Activated T-helper 1 cell treated with anti-CD3 and anti-CD28 coated beads, Interleukin-12 subunit alpha, Interleukin-12 subunit beta, Interleukin-2, Interleukin-4 antibody, amounts not matched to agents 30 ng/mL and 10 ng/mL and 1 ng/mL, durations not matched to agents 14 hours and 24 hours and 36 hours (primary cell): ENCODE results near the gene CCDC146. TPM values are rescaled to one million over a fixed set of nuclear protein-coding genes. Genes with fewer than 3 reads are reported as not detected.
A peak's percentile ranks its signal among the peaks of the same experiment; 100 is the strongest.

Source experiments
- DNase-seq: peaks from one replicate; pipeline ENCODE4 v3.0.0; 2021; ENCODE audit warnings: low spot score
- H3K27ac Mint-ChIP-seq: one replicate; pipeline ENCODE4 v1.8.0; 2021; ENCODE audit warnings: mild to moderate bottlenecking, mixed read lengths
- H3K27me3 Mint-ChIP-seq: one replicate; pipeline ENCODE4 v1.8.0; 2022; ENCODE audit warnings: mild to moderate bottlenecking, moderate library complexity, mixed read lengths; ENCODE audit not compliant: insufficient read depth
- H3K36me3 Mint-ChIP-seq: one replicate; pipeline ENCODE4 v1.8.0; 2021; ENCODE audit warnings: low read depth, mixed read lengths
- H3K4me1 Mint-ChIP-seq: one replicate; pipeline ENCODE4 v1.8.0; 2021; ENCODE audit warnings: low read depth, mixed read lengths
- H3K4me3 Mint-ChIP-seq: one replicate; pipeline ENCODE4 v1.8.0; 2021; ENCODE audit warnings: mild to moderate bottlenecking, moderate library complexity, mixed read lengths
- H3K9me3 Mint-ChIP-seq: one replicate; pipeline ENCODE4 v1.8.0; 2021; ENCODE audit warnings: mixed read lengths
- intact Hi-C: fragments of 100-400 bp; cut with micrococcal nuclease; formaldehyde crosslinking; loops from one replicate; pipeline ENCODE4 v1.15.1; 2024
- total RNA-seq: library from RNA; stranded (reverse); gene quantifications from 2 replicates; pipeline ENCODE4 v1.2.3, GENCODE V29; 2022

Gene CCDC146
- total RNA-seq, 1 donor from 2014 or later, result 2.1 TPM

DNA sequence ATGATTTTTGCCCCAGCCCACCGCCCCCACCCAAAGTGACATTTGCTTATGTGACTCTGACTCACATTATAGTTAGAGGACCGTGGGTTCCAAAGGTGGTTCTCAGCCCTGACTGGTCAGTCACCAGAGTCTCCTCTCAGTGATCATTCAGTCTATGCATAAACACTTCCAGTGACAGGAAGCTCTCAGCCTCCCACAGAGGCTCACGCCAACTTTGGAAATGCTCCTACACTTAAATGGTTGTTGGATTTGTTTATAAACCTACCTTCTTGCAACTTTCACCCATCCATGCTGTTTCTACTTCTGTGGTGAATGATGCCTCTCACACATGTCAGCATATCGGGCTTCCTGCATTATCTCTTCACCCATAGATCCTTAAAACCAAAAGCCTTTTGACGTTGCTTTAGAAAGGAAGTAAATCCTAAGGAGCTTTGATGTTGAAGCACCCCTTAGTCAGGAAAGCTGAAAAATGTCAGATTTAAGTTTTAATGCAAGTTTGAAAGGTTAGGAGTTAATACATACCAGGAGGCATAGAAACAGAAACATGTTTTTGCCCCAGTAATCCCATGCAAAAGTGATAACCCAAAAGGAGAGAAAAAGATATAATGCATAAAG lies 123.7 kb downstream of the CCDC146 start:
- Mint-ChIP-seq H3K4me3 (peak overlapping the region; percentile 12), H3K9me3 (no peaks in the 10 kb centered on the region), H3K27me3 (peaks cover 12% of the 10 kb centered on the region), H3K4me1 (peaks cover 23% of the 10 kb centered on the region), H3K36me3 (peaks cover 5% of the 10 kb centered on the region), H3K27ac (peak overlapping the region; percentile 59)
- intact Hi-C loops, result loop anchor here (5.0 kb wide), 1 partner anchor 44 kb away; no protein-coding TSS in a partner anchor
- DNase-seq, result no peak

DNA sequence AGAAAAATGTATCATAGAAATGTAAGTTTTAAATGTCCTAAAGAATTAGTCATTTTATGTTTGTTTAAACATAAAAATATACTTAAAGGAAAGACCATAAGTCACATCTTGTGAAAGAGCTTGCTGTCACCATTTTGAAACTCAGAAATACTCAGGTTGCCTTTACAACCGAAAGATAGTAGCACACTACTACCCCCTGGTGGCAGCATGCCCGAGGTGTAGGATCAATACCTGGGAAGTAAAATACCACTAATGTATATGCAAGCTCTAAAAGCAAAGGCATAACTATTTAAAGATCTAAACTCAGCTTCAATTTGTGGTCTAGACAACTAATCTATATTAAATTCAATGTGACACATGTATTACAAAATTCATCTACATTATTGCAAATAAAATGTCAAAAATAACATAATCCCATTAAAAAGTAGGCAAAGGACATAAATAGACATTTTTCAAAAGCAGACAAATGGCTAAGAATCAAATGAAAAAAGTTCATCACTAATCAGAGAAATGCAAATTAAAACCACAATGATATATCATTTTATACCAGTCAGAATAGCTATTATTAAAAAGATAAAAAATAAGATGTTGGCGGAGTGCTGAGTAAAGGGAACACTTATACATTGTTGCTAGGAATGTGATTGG lies 124.9 kb downstream of the CCDC146 start:
- Mint-ChIP-seq H3K27ac (no peak overlapping the region), H3K27me3 (peaks cover 19% of the 10 kb centered on the region), H3K4me3 (no peak overlapping the region), H3K36me3 (peaks cover 2% of the 10 kb centered on the region), H3K9me3 (no peaks in the 10 kb centered on the region), H3K4me1 (peaks cover 20% of the 10 kb centered on the region)
- DNase-seq, result peak; percentile 79
- intact Hi-C loops, result loop anchor here (1.0 to 5.0 kb wide), 5 partner anchors 19 to 125 kb away; partner anchors contain the start of gene CCDC146

DNA sequence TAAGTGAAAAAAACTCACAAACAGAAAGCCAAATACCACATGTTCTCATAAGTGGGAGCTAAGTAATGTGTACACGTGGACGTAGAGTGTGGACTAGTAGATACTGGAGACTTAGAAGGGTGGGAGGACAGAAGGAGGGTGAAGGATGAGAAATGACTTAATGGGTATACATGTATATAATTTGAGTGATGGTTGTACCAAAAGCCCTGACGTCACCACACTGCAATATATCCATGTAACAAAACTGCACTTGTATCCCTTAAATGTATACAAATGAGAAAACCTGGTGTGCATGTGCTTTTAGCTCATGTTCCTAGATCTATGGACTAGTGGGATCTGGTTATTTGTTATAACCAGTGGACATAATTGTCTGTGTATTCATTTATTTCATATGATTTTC lies 125.7 kb downstream of the CCDC146 start:
- Mint-ChIP-seq H3K9me3 (no peaks in the 10 kb centered on the region), H3K27me3 (peaks cover 19% of the 10 kb centered on the region), H3K4me1 (peaks cover 17% of the 10 kb centered on the region), H3K4me3 (no peak overlapping the region), H3K27ac (no peak overlapping the region), H3K36me3 (peaks cover 2% of the 10 kb centered on the region)
- intact Hi-C loops, result loop anchor here (5.0 kb wide), 1 partner anchor 46 kb away; no protein-coding TSS in a partner anchor
- DNase-seq, result no peak

DNA sequence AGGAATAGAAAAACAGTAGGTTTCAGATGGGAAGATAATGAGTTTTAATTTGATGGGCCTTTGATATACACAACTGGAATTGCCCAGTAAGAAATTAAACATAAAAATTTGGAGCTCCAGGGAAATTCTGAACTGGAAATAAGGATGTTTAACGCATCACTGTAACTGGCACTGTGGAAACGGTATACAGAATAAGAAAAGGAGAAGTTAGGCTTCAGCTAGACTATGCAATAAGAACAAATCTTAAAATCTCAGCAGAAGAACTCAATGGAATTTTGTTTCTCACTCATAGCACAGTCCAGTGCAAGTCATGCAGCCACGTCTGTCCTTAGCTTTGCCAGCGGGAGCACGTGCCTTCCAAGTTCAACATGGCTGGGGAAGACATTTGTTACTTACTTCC lies 130.1 kb downstream of the CCDC146 start:
- peaks cover 21% of the 10 kb centered on the region for H3K27me3 Mint-ChIP-seq
- no peak for DNase-seq
- H3K4me3 Mint-ChIP-seq, result no peak overlapping the region
- no peaks in the 10 kb centered on the region for H3K9me3 Mint-ChIP-seq
- intact Hi-C loops, result no loop called here
- no peaks in the 10 kb centered on the region for H3K4me1 Mint-ChIP-seq
- no peaks in the 10 kb centered on the region for H3K36me3 Mint-ChIP-seq
- H3K27ac Mint-ChIP-seq, result no peak overlapping the region

DNA sequence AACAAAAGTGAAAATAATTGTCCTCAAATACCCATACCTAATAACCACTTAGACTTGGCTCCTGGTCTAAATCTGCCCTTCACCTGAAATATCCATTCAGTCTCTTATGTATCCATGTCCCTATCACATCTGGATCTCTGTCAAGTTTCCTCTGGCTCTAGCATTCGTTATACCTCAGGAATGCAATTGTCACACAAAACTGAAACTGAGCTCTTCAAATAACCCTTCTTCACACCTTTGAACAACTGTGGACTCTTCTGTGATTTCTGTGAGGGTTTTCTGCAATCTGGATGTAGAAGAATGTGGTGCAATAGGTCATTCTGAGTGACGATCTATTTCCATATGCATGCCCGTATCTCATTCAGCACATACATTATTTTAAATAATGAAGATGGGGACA lies 130.7 kb downstream of the CCDC146 start:
- H3K27me3 Mint-ChIP-seq, result peaks cover 21% of the 10 kb centered on the region
- no peak for DNase-seq
- H3K27ac Mint-ChIP-seq, result no peak overlapping the region
- no peaks in the 10 kb centered on the region for H3K36me3 Mint-ChIP-seq
- no peaks in the 10 kb centered on the region for H3K9me3 Mint-ChIP-seq
- no peak overlapping the region for H3K4me3 Mint-ChIP-seq
- H3K4me1 Mint-ChIP-seq, result no peaks in the 10 kb centered on the region
- intact Hi-C loops, result no loop called here

DNA sequence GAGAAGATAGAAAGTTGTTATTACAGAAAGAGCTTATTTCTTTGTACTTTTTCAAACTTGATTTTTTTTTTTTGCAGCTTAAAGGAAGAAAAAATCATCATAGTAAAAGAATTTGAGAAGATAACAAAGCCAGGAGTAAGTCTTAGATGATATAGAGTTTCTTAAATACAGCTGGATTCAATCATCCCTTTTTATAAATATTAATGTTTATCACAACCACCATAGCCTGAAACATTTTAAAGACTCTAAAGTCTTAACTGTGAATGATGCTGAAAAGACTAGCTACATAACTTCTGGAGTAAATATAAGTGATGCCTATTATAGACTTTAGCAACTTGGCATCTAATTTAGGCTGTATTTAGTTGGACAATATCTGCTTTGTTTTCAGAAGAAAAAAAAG lies 132.0 kb downstream of the CCDC146 start:
- intact Hi-C loops, result no loop called here
- H3K9me3 Mint-ChIP-seq, result no peaks in the 10 kb centered on the region
- H3K27me3 Mint-ChIP-seq, result peaks cover 18% of the 10 kb centered on the region
- no peaks in the 10 kb centered on the region for H3K36me3 Mint-ChIP-seq
- no peak overlapping the region for H3K4me3 Mint-ChIP-seq
- H3K27ac Mint-ChIP-seq, result no peak overlapping the region
- no peak for DNase-seq
- H3K4me1 Mint-ChIP-seq, result no peaks in the 10 kb centered on the region

DNA sequence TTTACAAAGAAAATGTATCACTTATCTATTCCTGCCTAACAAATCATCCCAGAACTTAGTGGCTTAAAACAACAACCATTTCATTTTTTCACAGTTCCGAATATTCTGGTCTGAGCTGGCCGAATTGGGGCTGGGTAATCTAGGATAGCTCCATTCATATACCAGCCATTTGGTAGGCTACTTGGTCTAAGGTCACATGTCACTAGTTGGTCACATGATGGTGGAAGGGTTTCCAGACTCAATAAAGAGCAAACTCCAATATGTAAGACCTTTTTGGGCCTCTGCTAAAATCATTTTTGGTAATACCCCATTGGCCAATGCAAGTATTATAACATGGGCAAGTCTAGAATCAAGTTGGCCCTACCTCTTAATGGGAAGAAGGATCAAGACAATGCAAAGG lies 132.5 kb downstream of the CCDC146 start:
- no peak overlapping the region for H3K27ac Mint-ChIP-seq
- no peaks in the 10 kb centered on the region for H3K9me3 Mint-ChIP-seq
- peaks cover 16% of the 10 kb centered on the region for H3K27me3 Mint-ChIP-seq
- H3K4me1 Mint-ChIP-seq, result no peaks in the 10 kb centered on the region
- intact Hi-C loops, result no loop called here
- no peak for DNase-seq
- H3K36me3 Mint-ChIP-seq, result no peaks in the 10 kb centered on the region
- H3K4me3 Mint-ChIP-seq, result no peak overlapping the region

DNA sequence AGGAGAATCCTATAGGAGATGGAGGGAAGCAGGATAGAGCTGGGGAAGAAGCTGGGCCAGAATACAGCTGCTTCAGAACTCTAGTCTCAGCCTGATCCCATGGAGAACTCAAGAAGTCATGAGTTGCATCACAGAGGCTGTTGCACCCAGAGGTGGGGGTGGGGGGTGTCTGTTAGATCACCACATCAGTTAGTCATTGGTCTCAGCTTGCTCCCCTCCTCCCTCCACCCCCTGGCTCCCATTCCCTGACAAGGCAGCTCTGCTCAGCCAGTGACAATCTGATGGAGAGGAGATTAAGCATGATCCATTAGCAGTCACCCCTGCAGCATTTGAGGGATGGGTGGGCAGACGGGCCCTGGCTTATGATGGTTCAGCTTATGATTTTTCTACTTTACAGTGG lies 135.6 kb downstream of the CCDC146 start:
- no peak overlapping the region for H3K27ac Mint-ChIP-seq
- H3K4me1 Mint-ChIP-seq, result no peaks in the 10 kb centered on the region
- H3K9me3 Mint-ChIP-seq, result no peaks in the 10 kb centered on the region
- no peaks in the 10 kb centered on the region for H3K36me3 Mint-ChIP-seq
- no peak overlapping the region for H3K4me3 Mint-ChIP-seq
- intact Hi-C loops, result no loop called here
- DNase-seq, result no peak
- H3K27me3 Mint-ChIP-seq, result peaks cover 5% of the 10 kb centered on the region

DNA sequence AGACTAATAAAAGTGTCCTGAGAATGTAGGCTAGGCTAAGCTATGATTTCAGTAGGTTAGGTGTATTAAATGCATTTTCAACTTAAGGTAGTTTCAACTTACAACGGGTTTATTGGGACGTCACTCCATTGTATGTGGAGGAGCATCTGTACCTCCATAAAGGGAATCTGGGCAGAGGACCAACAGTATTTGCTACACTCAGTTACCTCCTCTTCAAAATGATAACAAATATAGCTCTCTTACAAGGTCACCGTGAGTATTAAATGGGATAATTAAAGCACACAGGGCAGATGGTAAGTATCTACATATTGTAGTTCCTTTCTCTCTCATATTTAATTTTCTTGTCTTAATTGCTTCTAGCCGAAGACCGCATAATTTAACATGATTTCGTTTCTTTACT lies 136.2 kb downstream of the CCDC146 start:
- Mint-ChIP-seq H3K4me1 (no peaks in the 10 kb centered on the region), H3K27ac (no peak overlapping the region), H3K27me3 (peaks cover 4% of the 10 kb centered on the region), H3K36me3 (no peaks in the 10 kb centered on the region), H3K4me3 (no peak overlapping the region), H3K9me3 (no peaks in the 10 kb centered on the region)
- DNase-seq, result no peak
- intact Hi-C loops, result no loop called here

DNA sequence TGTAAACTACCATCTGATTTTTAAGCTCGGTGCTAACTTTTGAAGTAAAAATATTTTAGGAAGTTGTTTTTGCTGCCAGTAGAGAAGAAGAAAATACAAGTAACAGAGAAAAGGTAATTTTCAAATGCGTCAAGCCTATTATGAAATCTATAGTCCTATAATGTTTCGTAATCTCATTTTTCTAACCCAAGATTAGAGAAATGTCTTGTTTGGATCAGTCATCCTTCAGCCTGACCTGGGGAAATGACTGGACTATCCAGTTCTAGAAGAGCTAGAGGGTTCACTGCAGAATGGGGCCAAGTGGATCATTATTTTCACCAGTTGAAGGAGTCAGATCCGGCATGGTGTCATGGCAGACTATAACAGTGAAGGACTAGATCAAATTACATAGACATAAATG lies 139.9 kb downstream of the CCDC146 start:
- Mint-ChIP-seq H3K4me3 (no peak overlapping the region), H3K4me1 (peaks cover 13% of the 10 kb centered on the region), H3K27me3 (no peaks in the 10 kb centered on the region), H3K27ac (no peak overlapping the region), H3K36me3 (no peaks in the 10 kb centered on the region), H3K9me3 (no peaks in the 10 kb centered on the region)
- intact Hi-C loops, result no loop called here
- DNase-seq, result no peak

DNA sequence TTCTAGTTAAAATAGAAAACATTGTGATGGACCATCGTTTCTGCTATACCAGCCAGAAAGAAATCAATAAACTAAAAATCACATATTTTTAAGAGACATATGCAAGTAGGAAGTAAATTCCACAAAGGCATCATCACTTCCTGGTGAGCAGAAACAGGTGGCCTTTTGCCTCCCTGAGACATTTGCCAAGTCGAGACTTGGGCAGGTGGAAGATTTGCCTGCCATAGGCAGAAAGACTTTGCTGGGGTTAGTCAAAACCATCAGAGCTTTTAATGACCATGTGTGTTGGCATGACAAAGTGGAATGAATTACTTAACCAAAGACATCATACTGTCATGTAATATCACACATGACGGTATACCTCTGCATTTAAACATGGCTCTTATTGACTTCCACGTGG lies 143.3 kb downstream of the CCDC146 start:
- DNase-seq, result no peak
- peaks cover 4% of the 10 kb centered on the region for H3K36me3 Mint-ChIP-seq
- no peaks in the 10 kb centered on the region for H3K27me3 Mint-ChIP-seq
- H3K27ac Mint-ChIP-seq, result no peak overlapping the region
- H3K4me3 Mint-ChIP-seq, result no peak overlapping the region
- no peaks in the 10 kb centered on the region for H3K9me3 Mint-ChIP-seq
- H3K4me1 Mint-ChIP-seq, result peaks cover 21% of the 10 kb centered on the region
- intact Hi-C loops, result loop anchor here (1.0 to 2.0 kb wide), 5 partner anchors 18 to 271 kb away; partner anchors contain the start of genes CCDC146 and PTPN12

DNA sequence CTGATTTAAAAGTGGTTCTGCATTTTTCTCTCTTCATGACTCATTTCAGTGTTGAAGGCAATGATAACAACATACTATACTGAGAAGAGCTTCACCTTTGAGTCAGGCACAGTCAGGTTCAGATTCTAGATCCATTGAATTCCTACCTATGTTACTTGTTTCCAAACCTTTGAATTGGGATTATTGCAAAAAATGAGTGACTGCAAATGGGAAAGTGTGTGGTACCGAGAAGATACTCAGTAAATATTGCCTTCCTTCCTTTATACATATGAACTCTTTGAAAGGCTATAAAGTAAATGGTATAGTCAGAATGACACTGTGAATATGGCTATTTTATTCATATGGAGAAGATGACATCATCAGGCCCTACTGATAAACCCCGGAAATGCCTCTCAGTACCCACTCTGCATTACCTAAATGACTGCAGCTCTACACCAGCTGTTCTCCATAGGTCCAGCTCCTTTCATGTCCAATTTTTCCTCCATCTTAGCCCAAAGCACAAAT lies 143.9 kb downstream of the CCDC146 start:
- H3K4me3 Mint-ChIP-seq, result no peak overlapping the region
- DNase-seq, result no peak
- peak overlapping the region; percentile 62 for H3K27ac Mint-ChIP-seq
- peaks cover 4% of the 10 kb centered on the region for H3K36me3 Mint-ChIP-seq
- no peaks in the 10 kb centered on the region for H3K27me3 Mint-ChIP-seq
- peaks cover 21% of the 10 kb centered on the region for H3K4me1 Mint-ChIP-seq
- intact Hi-C loops, result loop anchor here (1.0 to 2.0 kb wide), 5 partner anchors 19 to 270 kb away; partner anchors contain the start of genes CCDC146 and PTPN12
- no peaks in the 10 kb centered on the region for H3K9me3 Mint-ChIP-seq

DNA sequence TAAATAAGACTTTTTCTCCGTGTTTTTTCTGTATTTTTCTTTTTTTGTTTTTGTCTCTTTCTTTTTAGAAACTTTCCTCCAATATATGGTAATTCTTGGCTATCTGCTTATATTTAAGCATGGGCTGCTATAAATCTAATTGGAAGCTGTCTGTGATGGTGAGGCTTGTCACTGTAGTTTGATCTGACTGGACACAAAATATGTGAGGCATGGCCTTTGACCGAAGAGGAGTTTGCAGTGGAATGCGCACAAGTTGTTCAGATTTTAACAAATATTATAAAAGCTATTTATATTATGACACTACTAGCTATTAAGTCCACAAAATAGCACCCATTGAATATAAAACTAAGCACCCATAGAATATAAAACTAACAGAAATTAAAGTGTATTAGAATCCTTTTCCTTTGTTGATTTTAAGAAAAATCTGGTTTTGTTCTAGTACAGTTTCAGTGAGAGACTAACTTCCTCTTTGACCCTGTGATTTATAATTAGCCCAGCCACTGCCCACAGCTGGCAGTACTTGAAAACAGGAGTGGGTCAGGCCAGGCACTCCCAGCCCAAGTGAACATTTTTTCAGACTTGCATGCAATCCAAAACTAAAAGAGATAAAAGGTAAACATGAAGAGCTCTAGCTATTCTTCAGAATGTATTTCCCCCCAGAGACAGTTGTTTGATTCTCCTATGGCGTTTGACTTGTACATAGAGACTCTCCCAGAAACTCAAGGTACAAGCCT lies 147.1 kb downstream of the CCDC146 start:
- Mint-ChIP-seq H3K36me3 (peaks cover 8% of the 10 kb centered on the region), H3K9me3 (no peaks in the 10 kb centered on the region), H3K27me3 (no peaks in the 10 kb centered on the region), H3K27ac (no peak overlapping the region), H3K4me1 (peaks cover 21% of the 10 kb centered on the region), H3K4me3 (no peak overlapping the region)
- DNase-seq, result no peak
- intact Hi-C loops, result no loop called here
